H9 (cell line): ENCODE measurements around the gene CDC6. TPM values are rescaled to one million over a fixed set of nuclear protein-coding genes. Genes with fewer than 3 reads are reported as not detected.

Source experiments
- DNase-seq: peaks from one replicate; pipeline ENCODE4 v3.0.0-alpha.2; 2017
- H2AFZ ChIP-seq: one replicate; pipeline ENCODE4 v1.6.1; 2013; ENCODE audit warnings: mild to moderate bottlenecking, low read length, control low read depth, moderate library complexity
- H2AK5ac ChIP-seq: 2 replicates; pipeline ENCODE4 v1.6.1; 2013; ENCODE audit warnings: low read length, control low read depth, mixed read lengths; ENCODE audit not compliant: insufficient read length
- H2BK120ac ChIP-seq: one replicate; pipeline ENCODE4 v1.6.1; 2013; ENCODE audit warnings: low read depth, mild to moderate bottlenecking, low read length, control low read depth, inconsistent platforms; ENCODE audit not compliant: poor library complexity, severe bottlenecking
- H2BK12ac ChIP-seq: 2 replicates; pipeline ENCODE4 v1.6.1; 2013; ENCODE audit warnings: low read length, control low read depth, mixed read lengths, low read depth; ENCODE audit not compliant: insufficient read length
- H2BK15ac ChIP-seq: 2 replicates; pipeline ENCODE4 v1.6.1; 2013; ENCODE audit warnings: low read depth, low read length, control low read depth
- H2BK20ac ChIP-seq: one replicate; pipeline ENCODE4 v1.6.1; 2013; ENCODE audit warnings: low read depth, mild to moderate bottlenecking, low read length, control low read depth, inconsistent platforms; ENCODE audit not compliant: poor library complexity, severe bottlenecking
- H2BK5ac ChIP-seq: 2 replicates; pipeline ENCODE4 v1.6.1; 2013; ENCODE audit warnings: low read length, control low read depth, mixed read lengths; ENCODE audit not compliant: insufficient read length
- H3K14ac ChIP-seq: 2 replicates; pipeline ENCODE4 v1.6.1; 2013; ENCODE audit warnings: low read length, control low read depth; ENCODE audit not compliant: insufficient read depth
- H3K18ac ChIP-seq: 2 replicates; pipeline ENCODE4 v1.6.1; 2013; ENCODE audit warnings: low read depth, mild to moderate bottlenecking, mixed read lengths, low read length, control low read depth; ENCODE audit not compliant: insufficient read length
- H3K23ac ChIP-seq: 2 replicates; pipeline ENCODE4 v1.6.1; 2013; ENCODE audit warnings: low read length, control low read depth, mixed read lengths, low read depth; ENCODE audit not compliant: insufficient read length
- H3K23me2 ChIP-seq: 2 replicates; pipeline ENCODE4 v1.6.1; 2013; ENCODE audit warnings: low read depth, mild to moderate bottlenecking, mixed read lengths, low read length, control low read depth; ENCODE audit not compliant: insufficient read length, poor library complexity, severe bottlenecking
- H3K27ac ChIP-seq: 2 replicates; pipeline ENCODE4 v1.5.1; 2013; ENCODE audit warnings: low read length, control low read depth, mixed read lengths, low read depth; ENCODE audit not compliant: insufficient read length
- H3K27me3 ChIP-seq: 2 replicates; pipeline ENCODE4 v1.6.1; 2013; ENCODE audit warnings: low read length, control low read depth, inconsistent platforms; ENCODE audit not compliant: insufficient read depth
- H3K4ac ChIP-seq: 2 replicates; pipeline ENCODE4 v1.6.1; 2013; ENCODE audit warnings: low read depth, mild to moderate bottlenecking, control low read depth, inconsistent platforms, low read length, moderate library complexity
- H3K4me1 ChIP-seq: 2 replicates; pipeline ENCODE4 v1.6.1; 2013; ENCODE audit warnings: low read length, control low read depth, inconsistent platforms; ENCODE audit not compliant: insufficient read depth
- H3K4me2 ChIP-seq: 2 replicates; pipeline ENCODE4 v1.6.1; 2013; ENCODE audit warnings: low read length, control low read depth, mixed read lengths; ENCODE audit not compliant: insufficient read length, insufficient read depth
- H3K56ac ChIP-seq: 2 replicates; pipeline ENCODE4 v1.6.1; 2013; ENCODE audit warnings: low read depth, mild to moderate bottlenecking, mixed read lengths, low read length, control low read depth; ENCODE audit not compliant: insufficient read length
- H3K79me1 ChIP-seq: 2 replicates; pipeline ENCODE4 v1.6.1; 2013; ENCODE audit warnings: low read depth, mild to moderate bottlenecking, moderate library complexity, low read length, control low read depth, inconsistent platforms; ENCODE audit not compliant: insufficient read depth, poor library complexity, severe bottlenecking
- H3K79me2 ChIP-seq: 2 replicates; pipeline ENCODE4 v1.6.1; 2013; ENCODE audit warnings: low read length, control low read depth, inconsistent platforms; ENCODE audit not compliant: insufficient read depth
- H3K9ac ChIP-seq: 2 replicates; pipeline ENCODE4 v1.6.1; 2013; ENCODE audit warnings: low read length, control low read depth, mixed read lengths; ENCODE audit not compliant: insufficient read length; ENCODE audit errors: extremely low read depth
- H3K9me3 ChIP-seq: one replicate; pipeline ENCODE4 v1.6.1; 2013; ENCODE audit warnings: low read depth, low read length, inconsistent platforms; ENCODE audit not compliant: control insufficient read depth
- H3T11ph ChIP-seq: one replicate; pipeline ENCODE4 v1.6.1; 2013; ENCODE audit warnings: mild to moderate bottlenecking, low read length, control low read depth, inconsistent platforms
- H4K20me1 ChIP-seq: one replicate; pipeline ENCODE4 v1.6.1; 2013; ENCODE audit not compliant: control insufficient read depth, insufficient read length, insufficient read depth
- H4K5ac ChIP-seq: 2 replicates; pipeline ENCODE4 v1.6.1; 2013; ENCODE audit warnings: low read depth, mild to moderate bottlenecking, mixed read lengths, low read length, control low read depth; ENCODE audit not compliant: insufficient read length
- H4K8ac ChIP-seq: replicated peaks from 2 replicates; pipeline ENCODE4 v1.6.1; 2013; ENCODE audit warnings: low read length, control low read depth, mixed read lengths, low read depth; ENCODE audit not compliant: insufficient read length
- H4K91ac ChIP-seq: 2 replicates; pipeline ENCODE4 v1.6.1; 2013; ENCODE audit warnings: low read depth, mild to moderate bottlenecking, moderate library complexity, mixed read lengths, low read length, control low read depth; ENCODE audit not compliant: insufficient read length
- H3K27ac Mint-ChIP-seq, 3 experiments: 2 replicates in 2 of 3; 3 replicates in 1 of 3; pipeline ENCODE4 v1.8.0; 2020 to 2021; ENCODE audit warnings: mixed read lengths in 3 of 3, mild to moderate bottlenecking in 1 of 3, moderate library complexity in 1 of 3
- H3K27me3 Mint-ChIP-seq: 2 replicates; pipeline ENCODE4 v1.8.0; 2021; ENCODE audit warnings: low read depth, mild to moderate bottlenecking, moderate library complexity, mixed read lengths
- H3K36me3 Mint-ChIP-seq, 3 experiments: 2 replicates in 2 of 3; 3 replicates in 1 of 3; pipeline ENCODE4 v1.8.0; 2020 to 2021; ENCODE audit warnings: low read depth in 3 of 3, mixed read lengths in 3 of 3; ENCODE audit not compliant: insufficient read depth in 1 of 3
- H3K4me1 Mint-ChIP-seq, 2 experiments: 2 replicates each; pipeline ENCODE4 v1.8.0; 2020; ENCODE audit warnings: mixed read lengths in 2 of 2
- H3K4me3 Mint-ChIP-seq, 2 experiments: 2 replicates in 1 of 2; 3 replicates in 1 of 2; pipeline ENCODE4 v1.8.0; 2020 to 2021; ENCODE audit warnings: mild to moderate bottlenecking in 2 of 2, mixed read lengths in 2 of 2, moderate library complexity in 1 of 2
- H3K9me3 Mint-ChIP-seq, 2 experiments: 2 replicates in 1 of 2; 3 replicates in 1 of 2; pipeline ENCODE4 v1.8.0; 2020; ENCODE audit warnings: mild to moderate bottlenecking in 2 of 2, mixed read lengths in 2 of 2, moderate library complexity in 1 of 2
- CTCF ChIP-seq: fragments of 200-600 bp; sonication (generic); conservative IDR thresholded peaks from 3 replicates; pipeline ENCODE4 v1.8.0; 2021; ENCODE audit warnings: antibody characterized with exemption, mild to moderate bottlenecking
- WGBS: extraction: QIAGEN DNeasy Blood & Tissue Kit; methylation state at CpG from one replicate; pipeline ENCODE4 v1.1.7; 2013; ENCODE audit warnings: missing lambda C conversion rate, low lambda C conversion rate, mixed read lengths; ENCODE audit not compliant: insufficient read length; ENCODE audit errors: extremely low coverage; 5-methylcytosine and 5-hydroxymethylcytosine counted together
- total RNA-seq: library from RNA; stranded (reverse); gene quantifications from 2 replicates; pipeline ENCODE4 v1.2.1, GENCODE V29; 2021

CDC6 gene
- total RNA-seq, 1 experiment from 2014 or later = 131 TPM

GRCh38 chr17:40303009-40303657, 15.5 kb downstream of the CDC6 start:
- peak; percentile 74 for TF ChIP-seq CTCF
- Histone ChIP-seq H3K4me2 (no peak overlapping the region), H2BK15ac (no peak overlapping the region), H2AK5ac (no peak overlapping the region), H4K8ac (no peak overlapping the region), H3K79me1 (peaks cover 4% of the 10 kb centered on the region), H3T11ph (no peak overlapping the region), H4K91ac (no peak overlapping the region), H2BK12ac (no peak overlapping the region), H3K4me1 (peaks cover 12% of the 10 kb centered on the region; the same call in 1 of the 2 replicates), H2BK5ac (no peak overlapping the region), H4K5ac (no peak overlapping the region), H3K9me3 (no peaks in the 10 kb centered on the region), H4K20me1 (no peaks in the 10 kb centered on the region), H2BK20ac (no peak overlapping the region), H3K4ac (no peak overlapping the region), H3K14ac (no peak overlapping the region), H3K18ac (no peak overlapping the region), H3K79me2 (no peaks in the 10 kb centered on the region), H3K27me3 (no peaks in the 10 kb centered on the region), H2BK120ac (no peak overlapping the region), H3K27ac (no peak overlapping the region), H3K9ac (no peak overlapping the region), H3K23me2 (no peaks in the 10 kb centered on the region), H2AFZ (no peak overlapping the region), H3K23ac (no peak overlapping the region), H3K56ac (no peak overlapping the region)
- Mint-ChIP-seq H3K27ac (no peak overlapping the region), H3K4me3 (no peak overlapping the region), H3K36me3 (peaks cover 38 to 74% (median 60%) of the 10 kb centered on the region in 3 experiments; a peak in 6 of 7 replicates), H3K27me3 (no peaks in the 10 kb centered on the region; the same call in 1 of the 2 replicates), H3K4me1 (peaks cover 3 to 5% of the 10 kb centered on the region in 2 experiments), H3K9me3 (no peaks in the 10 kb centered on the region)
- no CpG with 5 or more reads among the region's 4 CpGs for WGBS
- no peak for DNase-seq
